Skin epidermis (tissue), 12 donors: ENCODE measurements around the gene ATXN7L1.
"Not testable (repeated sequence)": the region's sequence is repeated elsewhere in the genome, so short reads cannot be mapped to it uniquely, and the experiment has no call there.

ENCODE experiments used
- H3K27ac ChIP-seq, 21 experiments: fragments of 200-600 bp; sonication (generic) in 11 of 21; one replicate each; pipeline ENCODE4 v1.5.0; 2020; ENCODE audit warnings: mild to moderate bottlenecking in 3 of 21, inconsistent platforms in 2 of 21, moderate library complexity in 2 of 21
- H3K4me3 ChIP-seq, 7 experiments: fragments of 200-600 bp; sonication (generic) in 2 of 7; one replicate each; pipeline ENCODE4 v1.5.0; 2020; ENCODE audit warnings: inconsistent platforms in 2 of 7, mild to moderate bottlenecking in 2 of 7, moderate library complexity in 1 of 7

ATXN7L1 gene

DNA sequence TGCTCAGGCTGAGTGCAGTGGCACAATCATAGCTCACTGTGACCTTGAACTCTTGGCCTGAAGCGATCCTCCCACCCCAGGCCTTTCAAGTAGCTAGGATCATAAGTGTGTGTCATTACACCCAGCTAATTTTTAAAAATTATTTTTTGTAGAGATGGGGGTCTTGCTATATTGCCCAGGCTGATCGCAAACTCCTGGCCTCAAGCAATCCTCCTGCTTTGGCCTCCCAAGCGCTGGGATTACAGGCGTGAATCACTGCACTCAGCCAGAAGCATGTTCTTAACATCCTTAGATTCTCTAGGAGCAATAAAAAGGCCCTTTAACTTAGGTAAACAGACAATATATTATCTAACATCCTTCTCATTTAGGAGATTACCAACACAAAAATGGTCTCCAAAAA, 256.8 kb downstream of the ATXN7L1 start:
- H3K4me3 ChIP-seq = no peak overlapping the region

GRCh38 chr7:105618016-105618296, 258.4 kb downstream of the ATXN7L1 start:
- H3K27ac ChIP-seq = no peak overlapping the region

More for the DNA sequence above, 256.8 kb downstream of the ATXN7L1 start:
- H3K27ac ChIP-seq = no peak overlapping the region

GRCh38 chr7:105617280-105618015, 259.0 kb downstream of the ATXN7L1 start:
- Histone ChIP-seq H3K4me3 (no peak overlapping the region), H3K27ac (no peak overlapping the region)

More at GRCh38 chr7:105618016-105618296, 258.4 kb downstream of the ATXN7L1 start:
- no peak overlapping the region for H3K4me3 ChIP-seq

DNA sequence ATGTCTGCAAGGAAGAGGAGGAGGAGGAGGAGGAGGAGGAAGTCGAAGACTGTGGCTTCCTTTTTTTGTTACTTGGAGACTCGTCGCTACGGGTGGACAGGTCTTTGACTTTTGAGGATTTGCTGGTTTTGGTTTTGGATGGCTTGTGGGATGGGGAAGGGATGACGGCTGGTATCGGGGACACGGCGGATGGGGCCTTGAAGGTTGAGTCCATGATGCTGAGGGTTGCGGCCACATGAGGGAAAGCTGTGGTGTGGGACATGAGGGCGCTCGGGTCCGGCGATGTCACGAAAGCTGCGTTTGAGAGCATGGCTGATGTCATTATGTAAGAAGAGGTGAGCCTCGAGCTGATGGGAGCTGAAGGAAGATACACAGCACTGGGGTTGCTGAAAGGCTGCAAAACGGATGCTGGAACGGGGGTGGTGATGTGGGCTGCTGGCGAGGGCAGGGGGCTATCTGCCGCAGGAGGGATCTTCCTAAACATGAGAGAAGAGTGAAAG, 262.0 kb downstream of the ATXN7L1 start:
- Histone ChIP-seq H3K27ac (no peak overlapping the region), H3K4me3 (no peak overlapping the region)

DNA sequence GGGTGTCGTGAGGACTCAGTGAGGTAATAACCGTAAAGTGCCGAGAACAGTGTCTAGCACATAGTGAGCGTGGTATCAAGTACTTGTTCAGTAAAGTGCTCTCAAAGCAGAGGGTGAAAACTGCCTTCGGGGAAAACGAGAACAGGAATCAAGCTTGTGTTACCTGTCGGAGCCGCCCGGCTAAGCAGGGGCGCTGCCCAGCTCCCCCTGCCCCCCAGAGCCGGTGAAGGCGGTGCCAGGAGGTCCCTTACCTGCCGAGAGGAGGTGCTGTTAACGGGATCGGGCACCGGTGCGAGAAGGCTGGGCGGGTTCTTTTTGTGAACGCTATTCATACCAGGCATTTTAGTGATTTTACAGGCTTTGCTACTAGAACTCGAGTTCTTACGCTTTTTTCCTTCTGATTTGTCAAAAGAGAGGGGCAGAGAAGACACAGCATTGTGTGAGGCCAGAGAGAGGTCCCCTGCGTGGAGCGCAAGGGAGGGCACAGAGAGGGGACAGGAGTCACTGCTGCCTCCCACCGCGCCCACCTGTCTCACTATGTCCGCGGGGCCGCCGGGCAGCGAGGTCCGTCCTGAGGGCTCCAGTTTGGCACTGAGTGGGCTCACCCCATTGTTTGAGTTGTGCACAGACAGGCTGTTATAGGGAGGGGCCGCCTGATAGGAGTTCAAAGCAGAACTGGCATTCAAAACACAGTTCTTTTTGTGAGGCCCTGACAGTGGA, 262.6 kb downstream of the ATXN7L1 start:
- H3K4me3 ChIP-seq = no peak overlapping the region
- no peak overlapping the region for H3K27ac ChIP-seq

DNA sequence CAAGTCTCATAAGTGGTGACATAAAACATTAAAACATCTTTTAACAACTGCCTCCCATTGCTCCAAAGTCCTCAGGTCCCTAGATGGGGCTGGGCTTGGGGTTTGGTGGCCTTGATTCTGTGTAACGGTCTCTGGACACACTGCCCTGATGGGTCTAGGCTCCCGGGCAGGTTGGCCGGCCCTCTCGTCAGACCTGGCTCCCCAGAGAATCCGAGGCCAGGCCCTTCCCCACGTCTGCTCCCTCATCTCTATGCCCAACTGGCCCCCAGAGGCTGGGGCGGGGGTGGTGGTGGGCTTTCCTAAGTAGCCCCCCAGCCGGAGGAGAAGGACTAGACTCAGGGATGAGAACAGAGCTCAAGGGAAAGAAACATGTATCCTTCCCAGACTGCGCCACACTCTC, 263.6 kb downstream of the ATXN7L1 start:
- Histone ChIP-seq H3K4me3 (no peak overlapping the region), H3K27ac (no peak overlapping the region)

- Histone ChIP-seq H3K4me3 (no peak overlapping the region), H3K27ac (no peak overlapping the region)
These were observed 264.3 kb downstream of the ATXN7L1 start for GRCh38 chr7:105611856-105612775.

DNA sequence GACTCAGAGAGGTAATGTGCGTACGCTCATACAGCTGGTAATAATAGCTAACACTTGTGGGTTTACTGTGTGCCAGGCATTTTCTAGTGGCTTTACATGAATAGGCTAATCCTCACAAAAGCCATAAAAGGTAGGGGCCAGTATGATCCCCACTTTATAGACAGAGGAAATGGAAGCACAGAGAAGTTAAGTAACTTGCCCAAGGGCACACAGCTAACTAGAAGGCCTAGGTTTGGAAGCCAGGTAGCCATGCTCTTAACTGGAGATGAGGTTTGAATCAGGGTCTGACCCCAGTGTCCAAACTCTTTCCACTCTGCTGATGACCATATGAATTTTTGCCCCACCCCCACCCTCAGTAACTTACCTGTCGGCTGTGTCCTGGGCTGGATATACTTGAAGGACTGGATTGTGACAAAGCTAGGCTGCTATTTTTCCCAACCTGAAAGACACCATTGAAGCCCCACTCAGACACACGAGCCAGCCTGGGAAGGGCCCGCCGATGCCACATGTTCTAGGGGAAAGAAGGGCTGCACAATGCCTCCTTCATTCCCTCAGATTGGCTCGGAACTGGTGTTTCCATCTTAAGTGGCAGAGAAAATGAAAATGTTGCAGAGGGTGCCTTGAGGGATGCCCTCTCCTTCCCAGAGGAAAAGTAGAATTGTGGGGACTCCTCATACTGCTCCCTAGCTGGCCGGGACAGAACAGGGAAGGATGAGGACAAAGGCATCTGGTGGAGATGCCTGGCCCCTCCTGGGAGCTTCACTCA, 266.1 kb downstream of the ATXN7L1 start:
- H3K4me3 ChIP-seq = no peak overlapping the region

GRCh38 chr7:105602325-105603305, 273.8 kb downstream of the ATXN7L1 start:
- H3K4me3 ChIP-seq = no peak overlapping the region
- no peak overlapping the region for H3K27ac ChIP-seq

More for the DNA sequence above, 266.1 kb downstream of the ATXN7L1 start:
- H3K27ac ChIP-seq = no peak overlapping the region

GRCh38 chr7:105600720-105601550, 275.5 kb downstream of the ATXN7L1 start:
- H3K27ac ChIP-seq = no peak overlapping the region
- H3K4me3 ChIP-seq = no peak overlapping the region

DNA sequence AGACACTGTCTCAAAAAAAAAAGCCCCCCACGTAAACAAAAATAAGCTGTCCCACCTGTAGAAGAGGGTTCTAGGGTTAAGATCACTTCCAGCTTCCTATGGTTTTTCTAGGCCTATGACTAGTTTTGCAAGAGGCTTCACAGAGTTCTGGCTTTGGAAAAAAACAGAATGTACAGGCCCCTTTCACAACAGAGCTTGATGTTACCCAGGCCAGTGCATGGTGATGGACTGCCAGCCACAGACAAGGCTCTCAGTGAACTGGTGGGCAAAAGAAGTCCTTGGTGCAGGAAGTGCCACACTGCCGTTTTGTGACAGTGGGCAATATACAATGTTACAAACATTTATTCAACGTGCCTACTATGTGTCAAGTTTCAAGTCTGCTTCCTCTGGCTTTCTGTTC, 276.8 kb downstream of the ATXN7L1 start:
- Histone ChIP-seq H3K27ac (no peak overlapping the region), H3K4me3 (no peak overlapping the region)

GRCh38 chr7:105599080-105599479, 277.3 kb downstream of the ATXN7L1 start:
- H3K27ac ChIP-seq, H3K4me3 ChIP-seq: not testable (repeated sequence)

- H3K27ac ChIP-seq = no peak overlapping the region
- H3K4me3 ChIP-seq = no peak overlapping the region
These were observed 279.5 kb downstream of the ATXN7L1 start for GRCh38 chr7:105596866-105597265.

GRCh38 chr7:105594034-105594433, 282.4 kb downstream of the ATXN7L1 start:
- no peak overlapping the region for H3K27ac ChIP-seq
- no peak overlapping the region for H3K4me3 ChIP-seq

DNA sequence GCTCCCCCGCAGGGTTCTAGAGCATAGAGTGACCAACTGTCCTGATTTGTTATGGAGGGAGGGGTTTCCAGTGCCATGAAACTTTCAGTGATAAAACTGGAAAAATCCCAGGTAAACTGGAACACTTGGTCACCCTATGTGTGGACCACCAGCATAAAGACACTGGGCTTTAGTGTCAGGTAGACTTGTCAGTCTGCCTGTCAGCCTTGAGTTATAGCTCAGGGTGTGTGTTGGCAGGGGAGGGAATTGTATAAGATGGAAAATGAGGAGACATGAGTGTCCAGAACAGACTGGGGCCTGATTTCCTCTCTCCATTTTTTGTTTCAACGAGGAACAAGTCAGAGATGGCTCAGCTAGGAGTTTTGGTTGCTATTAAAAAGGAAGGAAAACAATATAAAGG, 284.9 kb downstream of the ATXN7L1 start:
- Histone ChIP-seq H3K27ac (no peak overlapping the region), H3K4me3 (no peak overlapping the region)

DNA sequence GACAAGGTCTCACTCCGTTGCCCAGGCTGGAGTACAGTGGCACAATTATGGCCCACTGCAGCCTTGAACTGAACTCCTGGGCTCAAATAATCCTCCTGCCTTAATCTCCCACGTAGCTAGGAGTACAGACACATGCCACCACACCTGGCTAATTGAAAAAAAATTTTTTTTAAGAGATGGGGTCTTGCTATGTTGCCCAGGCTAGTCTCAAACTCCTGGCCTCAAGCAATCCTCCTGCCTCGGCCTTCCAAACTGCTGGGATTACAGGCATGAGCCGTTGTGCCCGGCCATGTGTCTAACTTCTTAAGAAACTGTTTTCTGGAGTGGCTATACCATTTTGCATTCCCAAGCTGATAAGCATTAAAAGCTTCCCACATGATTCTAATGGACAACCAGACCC, 285.6 kb downstream of the ATXN7L1 start:
- Histone ChIP-seq H3K4me3 (no peak overlapping the region), H3K27ac (no peak overlapping the region)

DNA sequence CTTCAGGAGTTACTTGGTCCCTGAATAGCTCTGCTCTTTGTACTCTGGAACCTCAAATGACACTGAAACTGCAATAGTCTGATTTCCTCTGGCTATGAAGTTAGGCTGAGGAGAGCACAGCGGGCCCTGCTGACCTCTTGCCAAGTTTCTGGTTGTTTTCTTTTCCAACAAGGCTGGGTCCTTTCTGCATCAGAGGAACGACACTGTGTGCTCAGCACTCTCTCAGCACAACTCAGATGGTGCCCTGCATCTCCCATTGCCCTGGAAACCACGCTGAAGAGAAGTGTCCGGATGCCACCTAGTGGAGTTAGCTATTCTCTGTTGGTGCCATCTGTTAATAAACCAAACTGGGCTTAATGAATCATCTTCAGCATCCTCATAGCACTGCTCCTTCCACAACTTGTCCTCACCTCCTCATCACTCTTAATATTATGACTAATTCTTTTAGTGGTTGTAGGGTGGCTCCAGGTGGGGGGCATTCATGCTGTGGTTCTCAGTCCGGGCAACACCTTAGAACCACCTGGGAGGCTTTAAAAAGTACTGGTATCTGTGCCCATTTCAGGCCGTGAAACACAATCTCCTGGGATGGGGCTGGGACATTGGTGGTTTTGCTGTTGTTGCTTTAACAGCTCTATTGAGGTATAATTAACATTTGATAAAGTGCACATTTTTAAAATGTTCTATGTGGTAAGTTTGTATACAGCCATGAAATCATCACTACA, 286.9 kb downstream of the ATXN7L1 start:
- H3K27ac ChIP-seq = no peak overlapping the region
- H3K4me3 ChIP-seq = no peak overlapping the region
